Ishikawa (cell line): ENCODE results near the gene TNFAIP1.

Experiments
- CEBPB ChIP-seq: IDR thresholded peaks from 2 replicates; pipeline ENCODE4 v1.6.1; 2012
- CREB1 ChIP-seq: IDR thresholded peaks from 2 replicates; pipeline ENCODE4 v1.6.1; 2012; ENCODE audit warnings: low read depth
- EGR1 ChIP-seq: IDR thresholded peaks from 2 replicates; pipeline ENCODE4 v1.6.1; 2012
- EP300 ChIP-seq: IDR thresholded peaks from 2 replicates; pipeline ENCODE4 v1.6.1; 2012; ENCODE audit warnings: borderline replicate concordance
- FOXM1 ChIP-seq: IDR thresholded peaks from 2 replicates; pipeline ENCODE4 v1.6.1; 2012; ENCODE audit warnings: low read depth, borderline replicate concordance
- NFIC ChIP-seq: IDR thresholded peaks from 2 replicates; pipeline ENCODE4 v1.6.1; 2012
- RAD21 ChIP-seq: IDR thresholded peaks from 2 replicates; pipeline ENCODE4 v1.6.1; 2012; ENCODE audit warnings: low read depth
- TAF1 ChIP-seq: IDR thresholded peaks from 2 replicates; pipeline ENCODE4 v1.6.1; 2012; ENCODE audit warnings: low read depth, mild to moderate bottlenecking
- TCF12 ChIP-seq: IDR thresholded peaks from 2 replicates; pipeline ENCODE4 v1.6.1; 2012; ENCODE audit warnings: low read depth
- TEAD4 ChIP-seq: IDR thresholded peaks from 2 replicates; pipeline ENCODE4 v1.6.1; 2012
- YY1 ChIP-seq: IDR thresholded peaks from 2 replicates; pipeline ENCODE4 v1.6.1; 2012; ENCODE audit warnings: low read depth
- ZBTB7A ChIP-seq: IDR thresholded peaks from 2 replicates; pipeline ENCODE4 v1.6.1; 2012; ENCODE audit warnings: low read depth
- TF ChIP-seq, protein P1 (sequence below): IDR thresholded peaks from 2 replicates; pipeline ENCODE4 v1.6.1; 2012
- TF ChIP-seq, protein P2 (sequence below): IDR thresholded peaks from 2 replicates; pipeline ENCODE4 v1.6.1; 2012
- TF ChIP-seq, protein P3 (sequence below): IDR thresholded peaks from 2 replicates; pipeline ENCODE4 v1.6.1; 2012; ENCODE audit warnings: low read depth, mild to moderate bottlenecking

Gene TNFAIP1

DNA sequence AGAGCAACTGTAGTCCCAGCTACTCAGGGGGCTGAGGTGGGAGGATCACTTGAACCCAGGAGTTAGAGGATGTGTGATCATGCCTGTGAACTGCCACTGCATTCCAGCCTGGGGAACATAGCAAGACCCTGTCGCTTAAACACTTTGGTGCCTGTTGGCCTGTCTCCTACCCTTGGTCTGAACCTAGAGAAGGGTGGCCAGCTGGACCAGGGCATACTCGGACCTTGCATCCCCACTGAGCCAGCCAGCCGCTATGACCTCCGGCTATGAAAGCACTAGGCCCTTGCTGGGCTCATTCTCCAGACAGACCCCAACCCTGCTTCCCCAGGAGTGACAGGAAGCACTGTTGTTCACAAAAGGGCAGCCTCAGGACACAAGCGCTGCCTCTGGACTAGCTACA lies 4.9 kb upstream of the TNFAIP1 start:
- TF ChIP-seq NFIC, result no peak
- no peak for TF ChIP-seq RAD21
- TF ChIP-seq, protein P1, sequence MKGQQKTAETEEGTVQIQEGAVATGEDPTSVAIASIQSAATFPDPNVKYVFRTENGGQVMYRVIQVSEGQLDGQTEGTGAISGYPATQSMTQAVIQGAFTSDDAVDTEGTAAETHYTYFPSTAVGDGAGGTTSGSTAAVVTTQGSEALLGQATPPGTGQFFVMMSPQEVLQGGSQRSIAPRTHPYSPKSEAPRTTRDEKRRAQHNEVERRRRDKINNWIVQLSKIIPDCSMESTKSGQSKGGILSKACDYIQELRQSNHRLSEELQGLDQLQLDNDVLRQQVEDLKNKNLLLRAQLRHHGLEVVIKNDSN, result no peak

DNA sequence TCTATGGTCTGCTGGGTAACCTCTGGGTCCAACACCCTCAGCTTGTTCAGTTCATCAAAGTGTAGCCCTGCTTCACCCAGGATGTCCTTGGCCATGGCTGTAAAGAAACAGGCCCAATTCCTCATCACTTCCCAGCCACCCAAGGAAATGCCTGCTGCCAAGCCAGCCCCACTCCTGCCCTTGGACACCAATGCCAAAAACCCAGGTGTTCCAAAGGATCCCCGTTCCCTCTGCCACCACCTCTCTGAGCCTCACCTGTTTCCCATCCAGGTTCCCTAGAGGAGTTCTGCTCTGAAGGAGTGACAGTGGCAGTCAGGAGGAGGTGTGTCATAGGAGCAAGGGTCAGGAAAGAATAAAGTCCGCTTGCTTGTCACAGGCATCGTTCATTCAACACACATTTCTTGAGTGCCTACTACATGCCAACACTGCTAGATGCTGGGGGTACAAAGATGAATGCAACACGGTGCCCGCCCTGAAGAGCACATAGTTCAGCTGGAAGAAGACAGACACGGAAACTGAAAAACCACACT lies 3.6 kb upstream of the TNFAIP1 start:
- TF ChIP-seq YY1, result no peak
- TF ChIP-seq, protein P2, sequence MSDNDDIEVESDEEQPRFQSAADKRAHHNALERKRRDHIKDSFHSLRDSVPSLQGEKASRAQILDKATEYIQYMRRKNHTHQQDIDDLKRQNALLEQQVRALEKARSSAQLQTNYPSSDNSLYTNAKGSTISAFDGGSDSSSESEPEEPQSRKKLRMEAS, result no peak
- TF ChIP-seq TCF12, result no peak
- no peak for TF ChIP-seq CREB1
- TF ChIP-seq FOXM1, result no peak
- TF ChIP-seq TAF1, result no peak
- TF ChIP-seq, protein P3, sequence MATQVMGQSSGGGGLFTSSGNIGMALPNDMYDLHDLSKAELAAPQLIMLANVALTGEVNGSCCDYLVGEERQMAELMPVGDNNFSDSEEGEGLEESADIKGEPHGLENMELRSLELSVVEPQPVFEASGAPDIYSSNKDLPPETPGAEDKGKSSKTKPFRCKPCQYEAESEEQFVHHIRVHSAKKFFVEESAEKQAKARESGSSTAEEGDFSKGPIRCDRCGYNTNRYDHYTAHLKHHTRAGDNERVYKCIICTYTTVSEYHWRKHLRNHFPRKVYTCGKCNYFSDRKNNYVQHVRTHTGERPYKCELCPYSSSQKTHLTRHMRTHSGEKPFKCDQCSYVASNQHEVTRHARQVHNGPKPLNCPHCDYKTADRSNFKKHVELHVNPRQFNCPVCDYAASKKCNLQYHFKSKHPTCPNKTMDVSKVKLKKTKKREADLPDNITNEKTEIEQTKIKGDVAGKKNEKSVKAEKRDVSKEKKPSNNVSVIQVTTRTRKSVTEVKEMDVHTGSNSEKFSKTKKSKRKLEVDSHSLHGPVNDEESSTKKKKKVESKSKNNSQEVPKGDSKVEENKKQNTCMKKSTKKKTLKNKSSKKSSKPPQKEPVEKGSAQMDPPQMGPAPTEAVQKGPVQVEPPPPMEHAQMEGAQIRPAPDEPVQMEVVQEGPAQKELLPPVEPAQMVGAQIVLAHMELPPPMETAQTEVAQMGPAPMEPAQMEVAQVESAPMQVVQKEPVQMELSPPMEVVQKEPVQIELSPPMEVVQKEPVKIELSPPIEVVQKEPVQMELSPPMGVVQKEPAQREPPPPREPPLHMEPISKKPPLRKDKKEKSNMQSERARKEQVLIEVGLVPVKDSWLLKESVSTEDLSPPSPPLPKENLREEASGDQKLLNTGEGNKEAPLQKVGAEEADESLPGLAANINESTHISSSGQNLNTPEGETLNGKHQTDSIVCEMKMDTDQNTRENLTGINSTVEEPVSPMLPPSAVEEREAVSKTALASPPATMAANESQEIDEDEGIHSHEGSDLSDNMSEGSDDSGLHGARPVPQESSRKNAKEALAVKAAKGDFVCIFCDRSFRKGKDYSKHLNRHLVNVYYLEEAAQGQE, result no peak
- no peak for TF ChIP-seq TEAD4
- TF ChIP-seq ZBTB7A, result no peak
- no peak for TF ChIP-seq CEBPB
- TF ChIP-seq RAD21, result no peak
- TF ChIP-seq, protein P1, result no peak
- TF ChIP-seq EGR1, result no peak
- no peak for TF ChIP-seq NFIC
- TF ChIP-seq EP300, result no peak

DNA sequence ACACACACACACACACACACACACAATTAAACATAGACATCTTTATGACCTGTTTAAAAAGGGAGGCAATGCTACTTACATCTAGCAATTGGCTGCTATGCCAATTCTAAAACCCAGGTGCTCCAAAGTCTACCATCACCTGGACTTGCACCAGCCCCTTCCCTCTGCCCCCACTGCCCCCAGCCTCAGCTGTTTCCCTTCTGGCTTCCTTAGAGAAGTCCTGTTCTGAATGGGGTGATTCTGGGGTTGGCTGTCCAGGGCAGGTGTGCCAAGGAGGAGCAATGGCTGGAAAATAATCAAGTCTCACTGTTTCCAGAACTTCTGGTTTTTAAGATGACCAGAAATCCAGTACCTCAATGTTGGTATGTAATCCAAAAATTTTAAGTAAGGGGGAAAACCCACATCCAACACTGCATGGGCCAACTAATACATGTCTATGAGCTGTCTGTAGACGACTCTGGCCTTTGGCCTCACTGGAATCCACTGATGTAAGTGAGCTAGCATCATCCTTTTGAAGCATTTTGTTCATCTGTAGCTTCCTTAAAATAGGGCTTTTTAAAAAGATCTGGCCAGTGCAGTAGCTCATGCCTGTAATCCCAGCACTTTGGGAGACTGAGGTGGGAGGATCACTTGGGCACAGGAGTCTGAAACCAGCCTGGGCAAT lies 2.3 kb upstream of the TNFAIP1 start:
- TF ChIP-seq NFIC (no peak), CREB1 (no peak), EP300 (no peak), ZBTB7A (no peak)
- TF ChIP-seq, protein P2, result no peak

DNA sequence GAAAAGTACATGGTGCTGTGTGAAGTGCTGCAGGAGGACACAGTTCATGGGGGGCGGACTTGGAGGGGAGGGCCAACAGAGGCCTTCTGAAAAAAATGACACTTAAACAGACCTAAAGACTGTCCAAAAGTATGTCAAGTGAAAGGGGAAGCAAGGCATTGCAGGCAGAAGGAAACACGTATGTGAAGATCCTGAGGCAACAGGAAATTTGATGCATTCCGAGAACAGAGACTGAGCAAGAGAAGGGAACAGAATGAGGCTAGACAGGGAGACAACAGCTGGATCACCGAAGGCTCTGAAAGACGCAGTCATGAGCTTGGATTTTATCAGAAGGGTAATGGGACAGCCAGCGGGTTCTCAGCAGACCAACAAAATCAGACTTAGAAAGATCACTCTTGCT lies 1.4 kb upstream of the TNFAIP1 start:
- TF ChIP-seq TCF12 (no peak), CEBPB (no peak), TEAD4 (no peak), YY1 (no peak), RAD21 (no peak)
- TF ChIP-seq, protein P3, result no peak

DNA sequence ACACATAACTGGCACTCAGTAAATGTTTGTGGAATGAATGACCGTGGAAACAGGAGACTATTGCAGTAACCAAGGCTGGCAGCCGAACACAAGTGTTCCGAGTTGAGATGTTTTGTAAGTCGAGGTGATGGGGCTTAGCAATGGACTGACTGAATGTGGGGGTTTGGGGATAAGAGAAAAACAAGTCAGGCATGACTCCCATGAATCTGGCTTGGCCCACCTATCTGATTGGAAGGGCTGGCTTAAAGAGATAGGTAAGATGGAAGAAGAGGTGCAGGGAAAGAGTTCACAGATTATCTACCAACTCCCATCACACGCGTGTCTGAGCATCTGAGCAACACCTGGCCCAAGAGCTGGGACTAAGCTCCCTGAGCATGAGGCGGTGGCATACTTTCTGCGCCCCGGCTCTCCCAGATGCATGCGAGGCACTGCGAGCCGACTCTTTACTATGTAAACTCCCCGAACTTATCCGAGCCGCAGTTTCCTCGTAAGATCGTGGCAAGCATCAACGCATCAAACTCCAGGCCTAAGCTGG lies 828 bp upstream of the TNFAIP1 start:
- TF ChIP-seq TCF12 (no peak), CREB1 (no peak), CEBPB (no peak), TEAD4 (no peak), RAD21 (no peak)
- TF ChIP-seq, protein P2, result no peak
- TF ChIP-seq, protein P1, result no peak
